HG02943 (cell line): ENCODE measurements around the gene NAT9.

Source experiments
- ATAC-seq: cut with Tn5 transposase; IDR thresholded peaks from one replicate; pipeline ENCODE4 v1.9.1; 2021; ENCODE audit warnings: mild to moderate bottlenecking, low read depth, moderate library complexity; ENCODE audit not compliant: unreplicated experiment

NAT9 gene

GRCh38 chr17:74763565-74764387, 12.4 kb downstream of the NAT9 start:
- ATAC-seq = no peak

DNA sequence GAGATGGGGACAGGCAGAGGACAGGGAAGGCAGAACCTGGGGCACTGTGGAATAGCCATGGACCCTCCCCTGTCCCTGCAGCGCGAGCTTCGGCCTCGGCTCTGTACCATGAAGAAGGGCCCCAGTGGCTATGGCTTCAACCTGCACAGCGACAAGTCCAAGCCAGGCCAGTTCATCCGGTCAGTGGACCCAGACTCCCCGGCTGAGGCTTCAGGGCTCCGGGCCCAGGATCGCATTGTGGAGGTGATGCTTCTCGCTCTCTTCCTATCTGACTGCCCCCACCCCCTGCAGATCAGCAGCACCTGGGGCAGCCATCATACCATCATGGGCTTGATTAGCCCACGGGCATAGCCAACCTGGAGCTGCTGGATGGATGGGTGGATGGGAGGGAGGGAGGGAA, 14.2 kb downstream of the NAT9 start:
- no peak for ATAC-seq

- ATAC-seq = no peak
Measured at GRCh38 chr17:74761419-74761818, 14.7 kb downstream of the NAT9 start.

DNA sequence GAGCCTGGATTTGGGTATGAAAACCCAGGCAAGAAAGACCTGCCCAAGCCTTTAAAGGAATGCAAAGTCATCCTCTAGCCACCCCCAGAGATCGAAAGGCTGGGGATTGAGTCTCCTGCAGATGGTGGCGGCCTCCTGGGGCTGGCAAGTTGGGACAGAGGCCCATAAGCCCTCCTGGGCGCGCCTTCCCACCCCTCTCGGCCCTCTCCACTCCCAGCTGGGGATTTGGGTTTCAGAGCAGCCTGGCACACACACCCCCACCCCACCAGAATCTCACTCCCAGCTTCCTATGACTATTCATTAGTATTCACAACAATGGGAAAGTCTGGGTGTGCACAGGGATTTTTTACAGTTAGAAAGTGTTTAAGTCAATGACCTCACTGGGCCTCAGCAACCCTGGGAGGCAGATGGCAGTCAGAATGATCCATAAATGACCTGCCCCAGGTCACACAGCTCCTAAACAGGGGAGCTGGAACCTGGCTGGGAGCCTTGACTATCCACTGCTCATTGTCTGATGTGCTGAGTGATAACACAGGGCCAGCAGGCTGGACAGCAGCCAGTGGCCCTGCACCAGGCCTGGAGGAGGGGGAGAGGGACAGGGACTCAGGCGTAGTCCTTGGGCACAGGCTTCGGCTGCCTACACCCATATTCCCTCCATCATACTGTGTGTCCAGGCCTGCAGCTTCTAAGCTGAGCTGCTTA, 15.6 kb downstream of the NAT9 start:
- ATAC-seq = no peak

DNA sequence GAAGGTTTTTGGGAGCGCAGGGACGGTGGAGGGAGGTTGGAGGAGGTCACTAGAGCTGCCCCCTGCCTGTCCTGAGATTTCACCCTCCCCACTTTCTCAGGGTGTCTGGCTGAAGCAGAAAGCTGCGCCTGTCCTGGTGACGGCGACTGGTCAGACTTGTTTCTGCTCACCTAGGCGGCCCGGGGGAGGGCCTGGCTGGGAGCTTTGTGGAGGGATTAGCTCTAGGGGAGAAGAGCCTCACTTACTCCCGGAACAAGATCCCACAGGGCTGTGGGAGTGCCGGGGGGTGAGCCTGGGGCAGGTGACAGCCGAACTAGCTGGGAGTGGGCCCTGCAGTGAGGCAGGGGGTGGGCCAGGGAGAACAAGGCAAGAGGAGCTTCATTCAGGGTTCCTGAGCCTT, 16.2 kb downstream of the NAT9 start:
- ATAC-seq = no peak

DNA sequence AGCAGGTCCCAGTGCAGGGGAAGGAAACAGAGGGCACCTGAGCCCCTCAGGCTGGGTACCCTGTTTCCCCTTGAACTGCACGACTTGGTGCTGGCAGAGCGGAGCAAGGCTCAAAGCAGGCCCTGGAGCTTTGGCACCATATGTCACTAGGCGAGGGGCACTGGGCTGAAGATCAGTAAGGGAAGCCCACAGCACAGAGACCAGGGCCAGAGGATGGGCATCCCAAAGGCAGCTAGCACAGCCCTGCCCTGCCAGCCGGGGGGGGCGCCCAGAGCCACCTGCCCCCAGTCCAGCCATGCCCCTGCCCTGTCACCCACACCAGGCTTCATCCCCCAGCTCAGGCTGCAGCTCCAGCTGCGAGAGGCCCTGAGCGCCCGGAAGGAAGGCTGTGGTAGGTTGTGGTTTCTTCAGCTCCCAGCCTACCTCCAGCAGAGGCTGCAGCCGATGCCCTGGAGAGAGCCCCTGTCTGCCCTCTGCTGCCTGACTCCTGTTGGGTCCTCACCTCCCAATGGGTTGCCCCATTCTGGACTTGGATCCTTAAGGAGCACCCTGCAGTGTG, 16.8 kb downstream of the NAT9 start:
- ATAC-seq = peak; percentile 59

- ATAC-seq = peak; percentile 38
Measured at GRCh38 chr17:74758848-74759168, 17.3 kb downstream of the NAT9 start.

DNA sequence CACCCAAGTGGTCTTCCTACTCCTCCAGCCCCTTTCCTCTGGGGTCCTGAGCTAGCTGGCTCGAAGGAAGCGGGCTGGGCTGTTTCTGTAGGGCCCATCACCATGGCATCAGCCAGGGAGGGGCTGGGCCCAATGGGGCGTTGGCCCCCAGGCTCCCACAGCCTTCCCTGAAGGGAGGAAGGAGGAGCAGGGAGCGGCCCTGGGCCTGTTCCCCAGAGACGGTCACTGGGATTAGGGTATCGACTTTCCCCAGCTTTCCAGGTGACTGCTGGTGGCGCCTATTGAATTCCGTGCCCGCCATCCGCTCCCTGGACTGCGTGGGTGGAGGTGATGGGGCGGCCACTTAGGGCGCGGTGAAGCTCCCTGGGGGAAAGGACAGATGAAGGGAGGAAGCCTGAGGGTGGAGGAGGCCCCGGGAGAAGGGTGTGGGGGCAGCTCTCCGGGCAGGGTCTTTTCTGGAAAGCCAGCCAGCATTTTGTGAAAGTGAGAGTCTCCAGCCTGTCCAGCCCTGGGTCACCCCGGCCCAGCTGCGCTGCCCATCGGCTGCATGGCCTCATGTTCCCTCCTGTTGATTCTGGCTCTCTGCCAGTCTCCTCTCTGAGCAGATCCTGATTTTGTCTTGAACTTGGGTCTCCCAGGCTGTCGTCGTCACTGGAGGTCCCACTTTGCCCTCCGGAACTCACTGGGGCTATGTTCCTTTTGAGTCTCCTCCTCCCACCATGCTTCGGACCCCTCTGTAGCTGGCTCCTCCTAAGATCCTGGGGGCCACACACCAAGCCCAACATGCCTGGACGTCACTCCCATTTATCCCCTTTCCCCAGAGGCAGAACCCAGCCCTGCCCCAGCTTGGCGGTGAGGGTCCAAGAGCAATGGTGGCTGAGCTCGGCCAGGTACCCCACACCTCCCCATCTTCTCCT, 18.0 kb downstream of the NAT9 start:
- no peak for ATAC-seq

DNA sequence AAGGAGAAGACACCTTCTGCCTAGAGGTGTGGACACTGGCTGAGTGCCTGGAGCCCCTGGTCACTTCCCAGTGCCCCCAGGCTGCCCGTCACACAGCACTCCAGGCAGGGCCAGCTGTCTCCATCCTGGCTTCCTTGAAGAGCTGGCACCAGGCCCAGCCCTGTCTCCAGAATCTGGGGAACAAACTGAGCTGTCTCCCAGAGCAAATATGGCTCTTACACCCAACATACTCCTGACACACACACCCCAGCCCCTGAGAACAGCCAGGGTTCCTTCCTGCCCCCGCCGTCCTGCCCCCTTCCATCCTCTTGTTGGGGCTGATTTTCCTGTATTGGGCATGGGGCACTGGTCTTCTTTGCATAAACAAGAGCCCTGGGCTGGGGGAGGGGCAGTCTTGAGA, 18.6 kb downstream of the NAT9 start:
- no peak for ATAC-seq

DNA sequence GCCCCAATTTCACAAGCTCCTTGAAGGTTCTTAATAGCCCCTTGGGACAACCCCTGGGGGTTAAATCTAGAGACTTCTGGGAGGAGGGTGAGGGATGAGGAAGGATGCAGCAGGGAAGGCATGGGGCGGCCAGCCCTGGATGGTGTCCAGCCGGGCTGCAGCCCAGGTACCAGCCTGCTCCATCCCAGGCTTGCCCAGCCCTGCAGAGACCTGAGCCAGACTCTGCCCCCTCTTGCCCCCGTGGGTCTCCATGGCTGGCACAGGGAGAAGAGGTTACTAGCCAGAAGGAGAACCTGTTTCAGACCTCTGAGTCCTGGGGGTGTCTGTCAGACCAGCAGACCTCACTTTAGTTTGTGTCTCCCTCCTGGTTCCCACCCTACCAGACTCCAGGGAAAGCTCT, 19.3 kb downstream of the NAT9 start:
- no peak for ATAC-seq

DNA sequence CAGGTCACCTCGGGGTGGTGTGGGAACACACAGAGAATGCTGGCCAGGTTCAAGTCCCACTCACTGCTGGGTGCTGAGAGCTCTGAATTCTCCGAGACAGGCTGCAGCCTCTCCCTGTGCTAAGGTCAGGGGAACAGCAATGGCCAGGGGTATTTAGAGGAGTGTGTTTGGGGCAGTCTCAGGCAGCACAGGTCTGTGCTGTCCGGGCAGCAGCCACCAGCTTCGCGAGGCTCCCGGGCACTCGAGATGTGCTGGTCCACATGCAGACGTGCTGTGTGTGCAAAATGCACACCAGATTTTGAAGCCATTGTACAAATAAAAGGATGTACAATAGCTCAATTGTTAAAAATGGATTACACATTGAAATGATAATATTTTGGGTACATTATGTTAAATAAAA, 20.6 kb downstream of the NAT9 start:
- no peak for ATAC-seq

DNA sequence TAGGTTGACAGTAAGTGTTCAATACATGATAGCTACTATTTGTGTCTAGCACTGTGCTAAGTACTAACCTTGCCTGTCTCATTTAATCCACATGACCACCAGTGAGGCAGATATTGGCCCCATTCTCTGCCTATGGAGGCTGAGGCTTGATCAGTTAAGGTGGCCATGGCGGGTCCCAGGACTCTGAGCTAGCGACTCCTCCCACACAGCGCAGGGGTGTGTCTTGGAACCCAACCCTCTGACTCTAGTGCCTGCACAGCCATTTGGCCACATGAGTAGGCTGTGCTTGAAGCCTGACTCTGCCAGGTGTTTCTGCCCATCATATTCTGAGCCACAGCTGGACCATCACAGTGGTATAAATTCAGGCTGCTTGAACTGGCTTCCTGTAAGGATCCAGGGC, 21.3 kb downstream of the NAT9 start:
- ATAC-seq = no peak

DNA sequence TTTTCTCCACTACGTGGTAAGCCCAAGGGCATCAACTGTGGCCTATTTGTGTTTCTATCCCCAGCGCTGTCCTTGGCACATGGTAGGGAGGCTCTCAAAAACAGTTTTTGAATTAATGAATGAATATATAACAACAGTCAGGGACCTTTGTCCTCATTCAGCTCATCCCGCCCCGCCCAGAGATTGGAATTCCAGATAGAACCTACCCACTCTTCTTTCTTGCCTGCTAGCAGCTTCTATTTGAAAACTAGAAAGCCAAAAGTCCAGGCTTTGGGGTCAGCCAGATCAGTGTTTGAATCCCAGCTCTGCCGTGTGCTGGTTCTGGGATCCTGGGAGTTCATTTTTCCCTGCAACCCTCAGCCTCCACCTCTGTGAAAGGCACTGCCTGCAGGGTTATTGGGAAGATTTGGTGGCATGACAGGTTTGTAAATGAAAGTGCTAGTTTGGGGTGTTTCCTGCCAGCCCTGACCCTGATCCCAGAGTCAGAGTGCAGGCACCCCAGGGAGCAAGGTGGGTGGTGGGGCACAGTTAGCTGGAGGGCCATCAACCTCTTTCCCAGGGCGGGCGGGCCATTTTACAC, 23.2 kb downstream of the NAT9 start:
- ATAC-seq = no peak

- ATAC-seq = no peak
Measured at GRCh38 chr17:74752415-74752814, 23.7 kb downstream of the NAT9 start.

GRCh38 chr17:74750327-74751069, 25.6 kb downstream of the NAT9 start:
- ATAC-seq = no peak

- ATAC-seq = no peak
Measured at GRCh38 chr17:74750039-74750326, 26.2 kb downstream of the NAT9 start.

DNA sequence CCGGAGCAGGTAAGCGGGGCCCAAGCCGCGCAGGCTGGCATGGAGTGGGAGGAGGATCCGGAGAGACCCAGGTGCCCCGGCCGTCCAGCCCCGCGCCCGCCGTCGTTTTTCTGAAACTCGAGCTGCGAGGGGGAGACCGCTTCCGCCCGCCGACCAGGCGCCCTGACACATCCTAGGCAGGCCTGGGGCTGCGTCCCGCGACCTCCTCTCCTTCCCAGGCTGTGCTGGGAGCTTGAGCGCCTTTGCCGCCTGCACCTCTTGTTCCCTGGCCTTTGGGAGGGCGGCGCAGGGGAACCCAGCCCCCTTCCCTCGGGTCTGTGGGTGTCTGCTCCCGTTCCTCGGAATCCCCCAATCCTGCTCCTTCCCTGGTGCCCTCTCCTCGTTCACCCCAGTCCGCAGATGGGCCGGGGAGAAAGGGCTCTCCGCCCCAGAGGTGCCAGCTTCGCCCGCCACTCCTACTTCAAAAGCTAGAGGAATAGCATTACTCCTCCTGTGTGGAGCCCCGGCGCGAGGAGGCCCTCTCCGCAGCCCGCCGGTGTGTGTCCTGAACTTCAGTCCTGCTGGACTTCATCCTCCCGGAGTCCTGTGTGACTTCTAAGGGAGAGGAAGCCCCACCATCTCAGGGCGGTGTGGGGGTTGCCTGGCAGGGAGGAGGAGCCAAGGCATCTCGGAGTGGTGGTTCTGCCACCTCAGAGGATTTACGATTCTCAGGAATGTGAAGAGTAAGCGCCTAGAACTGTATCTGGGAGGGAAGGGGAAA, 26.7 kb downstream of the NAT9 start:
- ATAC-seq = no peak

- ATAC-seq = peak; percentile 84
Measured at GRCh38 chr17:74748529-74749278, 27.4 kb downstream of the NAT9 start, which contains the start of gene NHERF1. Gene NHERF1, plus strand, starts transcription at chr17:74748628. Its CDS starts 219 bp downstream, at chr17:74748847.

- ATAC-seq = no peak
Measured at GRCh38 chr17:74748279-74748528, 27.9 kb downstream of the NAT9 start.
